ENCODE measurements around the gene BABAM2. TPM values are rescaled to one million over a fixed set of nuclear protein-coding genes. Genes with fewer than 3 reads are reported as not detected.

The BABAM2 gene
- total RNA-seq, 1 experiment from 2014 or later: 16.3 TPM

- BruUV-seq (replicated peaks): no TSS peak
- Histone ChIP-seq H2AFZ (ENCODE audit: low read length) (no peak overlapping the region), H3K9me3 (ENCODE audit: low read length) (no peaks in the 10 kb centered on the region), H3K36me3 (ENCODE audit: low read depth, low read length) (no peaks in the 10 kb centered on the region), H3K9me2 (replicated peaks; ENCODE audit: low read length) (no peaks in the 10 kb centered on the region), H3K9ac (ENCODE audit: low read length) (no peak overlapping the region), H3K4me2 (ENCODE audit: low read length) (no peak overlapping the region), H3K79me2 (ENCODE audit: low read length) (no peaks in the 10 kb centered on the region), H3K4me3 (ENCODE audit: low read length) (no peak overlapping the region), H3K27me3 (ENCODE audit: low read length) (no peaks in the 10 kb centered on the region), H3F3A (ENCODE audit: low read length, unreplicated experiment) (no peaks in the 10 kb centered on the region), H3K27ac (ENCODE audit: low read length) (no peak overlapping the region), H3K4me1 (ENCODE audit: insufficient read depth, low read length) (peaks cover 11% of the 10 kb centered on the region), H4K20me1 (ENCODE audit: low read length) (no peaks in the 10 kb centered on the region)
- TF ChIP-seq CTCF (conservative IDR thresholded peaks at IDR 0.05; ENCODE audit: low read depth, low read length): no peak
- TF ChIP-seq EZH2 (IDR thresholded peaks at IDR 0.05; ENCODE audit: low read length, unreplicated experiment): no peak
- no peak for TF ChIP-seq EZH2phosphoT487 (IDR thresholded peaks at IDR 0.05; ENCODE audit: borderline replicate concordance, low read length)
- ChIA-PET POLR2A (ENCODE audit: unreplicated experiment) (no interaction called here), CTCF (no interaction called here)
- ATAC-seq: no peak
- intact Hi-C loops (cut with micrococcal nuclease): no loop called here
- no peak for DNase-seq
Observed at GRCh38 chr2:28346587-28346986, 456.1 kb downstream of the BABAM2 start.

- no peaks in the 10 kb centered on the region for H3K9me3 ChIP-seq (ENCODE audit: low read length)
- TF ChIP-seq EZH2 (IDR thresholded peaks at IDR 0.05; ENCODE audit: low read length, unreplicated experiment): no peak
- TF ChIP-seq CTCF (conservative IDR thresholded peaks at IDR 0.05; ENCODE audit: low read depth, low read length): no peak
- TF ChIP-seq EZH2phosphoT487 (IDR thresholded peaks at IDR 0.05; ENCODE audit: borderline replicate concordance, low read length): no peak
- no peaks in the 10 kb centered on the region for H3K9me2 ChIP-seq (replicated peaks; ENCODE audit: low read length)
- ATAC-seq: no peak
- no peaks in the 10 kb centered on the region for H3K79me2 ChIP-seq (ENCODE audit: low read length)
- POLR2A ChIA-PET (ENCODE audit: unreplicated experiment): interaction anchor here (0.5 kb wide), 1 partner anchor 45 kb away, joined by 5 read pairs; no protein-coding TSS in a partner anchor
- H3F3A ChIP-seq (ENCODE audit: low read length, unreplicated experiment): no peaks in the 10 kb centered on the region
- no peaks in the 10 kb centered on the region for H3K27me3 ChIP-seq (ENCODE audit: low read length)
- no TSS peak for BruUV-seq (replicated peaks)
- H4K20me1 ChIP-seq (ENCODE audit: low read length): no peaks in the 10 kb centered on the region
- no peak overlapping the region for H3K4me2 ChIP-seq (ENCODE audit: low read length)
- no peak overlapping the region for H3K4me3 ChIP-seq (ENCODE audit: low read length)
- H2AFZ ChIP-seq (ENCODE audit: low read length): no peak overlapping the region
- no peak overlapping the region for H3K9ac ChIP-seq (ENCODE audit: low read length)
- intact Hi-C loops (cut with micrococcal nuclease): no loop called here
- no peak for DNase-seq
- peaks cover 7% of the 10 kb centered on the region for H3K4me1 ChIP-seq (ENCODE audit: insufficient read depth, low read length)
- no peak overlapping the region for H3K27ac ChIP-seq (ENCODE audit: low read length)
- H3K36me3 ChIP-seq (ENCODE audit: low read depth, low read length): no peaks in the 10 kb centered on the region
- CTCF ChIA-PET: no interaction called here
Observed at GRCh38 chr2:28347193-28347592, 456.7 kb downstream of the BABAM2 start.

- TF ChIP-seq EZH2phosphoT487 (IDR thresholded peaks at IDR 0.05; ENCODE audit: borderline replicate concordance, low read length): no peak
- no peak for TF ChIP-seq CTCF (conservative IDR thresholded peaks at IDR 0.05; ENCODE audit: low read depth, low read length)
- TF ChIP-seq EZH2 (IDR thresholded peaks at IDR 0.05; ENCODE audit: low read length, unreplicated experiment): no peak
- Histone ChIP-seq H3K27ac (ENCODE audit: low read length) (no peak overlapping the region), H3K9me3 (ENCODE audit: low read length) (no peaks in the 10 kb centered on the region), H3K4me2 (ENCODE audit: low read length) (no peak overlapping the region), H2AFZ (ENCODE audit: low read length) (no peak overlapping the region), H3F3A (ENCODE audit: low read length, unreplicated experiment) (no peaks in the 10 kb centered on the region), H3K27me3 (ENCODE audit: low read length) (no peaks in the 10 kb centered on the region), H3K4me3 (ENCODE audit: low read length) (no peak overlapping the region), H3K79me2 (ENCODE audit: low read length) (no peaks in the 10 kb centered on the region), H3K36me3 (ENCODE audit: low read depth, low read length) (no peaks in the 10 kb centered on the region), H3K9me2 (replicated peaks; ENCODE audit: low read length) (no peaks in the 10 kb centered on the region), H4K20me1 (ENCODE audit: low read length) (no peaks in the 10 kb centered on the region), H3K9ac (ENCODE audit: low read length) (no peak overlapping the region), H3K4me1 (ENCODE audit: insufficient read depth, low read length) (peaks cover 3% of the 10 kb centered on the region)
- ChIA-PET POLR2A (ENCODE audit: unreplicated experiment) (interaction anchor here (0.5 kb wide), 1 partner anchor 46 kb away, joined by 5 read pairs; no protein-coding TSS in a partner anchor), CTCF (no interaction called here)
- ATAC-seq (no peak), DNase-seq (no peak)
- BruUV-seq (replicated peaks): no TSS peak
- intact Hi-C loops (cut with micrococcal nuclease): no loop called here
Observed at GRCh38 chr2:28347596-28347995, 457.1 kb downstream of the BABAM2 start.

Measured in PC-3 (cell line).